SK-N-SH (cell line): ENCODE measurements around the gene TIAM2.

ENCODE experiments used
- RAD21 ChIP-seq: IDR thresholded peaks from 2 replicates; pipeline ENCODE4 v1.6.1; 2012; ENCODE audit warnings: mild to moderate bottlenecking, low read length
- TAF1 ChIP-seq: IDR thresholded peaks from 2 replicates; pipeline ENCODE4 v1.6.1; 2012; ENCODE audit warnings: low read depth, mild to moderate bottlenecking, low read length, moderate library complexity, borderline replicate concordance
- TF ChIP-seq, protein P1 (sequence below): fragments of 200-600 bp; sonication (generic); IDR thresholded peaks from 2 replicates; pipeline ENCODE4 v1.6.1; 2017; ENCODE audit warnings: antibody characterized with exemption, mild to moderate bottlenecking, moderate library complexity
- TF ChIP-seq, protein P2 (sequence below): IDR thresholded peaks from 2 replicates; pipeline ENCODE4 v1.4.0; 2012; ENCODE audit warnings: low read depth
- TF ChIP-seq, protein P3 (sequence below): fragments of 150-350 bp; IDR thresholded peaks from 2 replicates; pipeline ENCODE4 v1.6.1; 2017; ENCODE audit warnings: antibody characterized with exemption, low read length, low read depth, borderline replicate concordance

DNA sequence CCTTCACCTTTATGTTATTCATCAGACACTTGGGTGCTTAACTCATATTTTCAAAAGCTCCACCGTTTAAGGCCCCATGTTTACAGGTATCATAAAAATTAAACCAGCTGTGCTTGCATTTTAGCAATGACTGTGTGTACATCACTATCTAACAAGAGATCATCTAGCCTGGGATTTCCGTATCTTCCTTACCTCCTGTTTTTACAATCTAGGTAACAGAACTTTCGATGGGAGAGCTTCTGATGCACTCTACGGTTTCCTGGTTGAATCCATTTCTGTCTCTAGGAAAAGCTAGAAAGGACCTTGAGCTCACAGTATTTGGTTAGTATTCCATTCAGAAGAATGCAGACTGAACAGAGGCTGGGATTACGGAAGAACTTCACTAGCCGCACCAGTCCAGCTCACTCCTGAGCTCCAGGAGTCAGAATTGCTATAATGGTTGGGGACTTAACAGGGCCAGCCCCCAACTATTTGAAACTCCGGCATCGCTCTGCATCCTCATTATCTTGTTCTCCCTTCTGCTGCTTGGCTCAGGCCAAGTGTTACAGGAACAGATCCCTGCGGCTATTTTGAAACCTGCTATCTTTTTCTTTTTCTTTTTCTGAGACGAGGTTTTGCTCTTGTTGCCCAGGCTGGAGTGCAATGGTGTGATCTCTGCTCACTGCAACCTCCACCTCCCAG, 255.7 kb downstream of the TIAM2 start:
- TF ChIP-seq, protein P1, sequence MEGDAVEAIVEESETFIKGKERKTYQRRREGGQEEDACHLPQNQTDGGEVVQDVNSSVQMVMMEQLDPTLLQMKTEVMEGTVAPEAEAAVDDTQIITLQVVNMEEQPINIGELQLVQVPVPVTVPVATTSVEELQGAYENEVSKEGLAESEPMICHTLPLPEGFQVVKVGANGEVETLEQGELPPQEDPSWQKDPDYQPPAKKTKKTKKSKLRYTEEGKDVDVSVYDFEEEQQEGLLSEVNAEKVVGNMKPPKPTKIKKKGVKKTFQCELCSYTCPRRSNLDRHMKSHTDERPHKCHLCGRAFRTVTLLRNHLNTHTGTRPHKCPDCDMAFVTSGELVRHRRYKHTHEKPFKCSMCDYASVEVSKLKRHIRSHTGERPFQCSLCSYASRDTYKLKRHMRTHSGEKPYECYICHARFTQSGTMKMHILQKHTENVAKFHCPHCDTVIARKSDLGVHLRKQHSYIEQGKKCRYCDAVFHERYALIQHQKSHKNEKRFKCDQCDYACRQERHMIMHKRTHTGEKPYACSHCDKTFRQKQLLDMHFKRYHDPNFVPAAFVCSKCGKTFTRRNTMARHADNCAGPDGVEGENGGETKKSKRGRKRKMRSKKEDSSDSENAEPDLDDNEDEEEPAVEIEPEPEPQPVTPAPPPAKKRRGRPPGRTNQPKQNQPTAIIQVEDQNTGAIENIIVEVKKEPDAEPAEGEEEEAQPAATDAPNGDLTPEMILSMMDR = no peak
- TF ChIP-seq RAD21 = no peak
- TF ChIP-seq, protein P2, sequence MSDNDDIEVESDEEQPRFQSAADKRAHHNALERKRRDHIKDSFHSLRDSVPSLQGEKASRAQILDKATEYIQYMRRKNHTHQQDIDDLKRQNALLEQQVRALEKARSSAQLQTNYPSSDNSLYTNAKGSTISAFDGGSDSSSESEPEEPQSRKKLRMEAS = no peak
- no peak for TF ChIP-seq TAF1
- TF ChIP-seq, protein P3, sequence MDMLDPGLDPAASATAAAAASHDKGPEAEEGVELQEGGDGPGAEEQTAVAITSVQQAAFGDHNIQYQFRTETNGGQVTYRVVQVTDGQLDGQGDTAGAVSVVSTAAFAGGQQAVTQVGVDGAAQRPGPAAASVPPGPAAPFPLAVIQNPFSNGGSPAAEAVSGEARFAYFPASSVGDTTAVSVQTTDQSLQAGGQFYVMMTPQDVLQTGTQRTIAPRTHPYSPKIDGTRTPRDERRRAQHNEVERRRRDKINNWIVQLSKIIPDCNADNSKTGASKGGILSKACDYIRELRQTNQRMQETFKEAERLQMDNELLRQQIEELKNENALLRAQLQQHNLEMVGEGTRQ = no peak
